Measurements from ENCODE around the gene PIK3C3.

GRCh38 chr18:41999751-42000150, 44.7 kb downstream of the PIK3C3 start:
- no peak for TF ChIP-seq RFX5 (IDR thresholded peaks at IDR 0.05; ENCODE audit: borderline replicate concordance, low read depth, low read length)
- TF ChIP-seq RAD21 (IDR thresholded peaks at IDR 0.05 in 1 of 2, conservative IDR thresholded peaks at IDR 0.05 in 1 of 2; ENCODE audit: low read depth in 2 of 2, low read length in 2 of 2): no peak
- no peak for TF ChIP-seq YY1 (IDR thresholded peaks at IDR 0.05; ENCODE audit: low read depth, low read length)
- no peak for TF ChIP-seq JUND (IDR thresholded peaks at IDR 0.05; ENCODE audit: low read length)
- no peak for TF ChIP-seq CTCF (IDR thresholded peaks at IDR 0.05; ENCODE audit: control extremely low read depth in 1 of 3, insufficient read depth in 1 of 3, low read depth in 1 of 3, low read length in 3 of 3)
- TF ChIP-seq SUZ12 (IDR thresholded peaks at IDR 0.05; ENCODE audit: low read length): no peak
